Hepatic stellate cell (primary cell): ENCODE measurements around the gene HBP1.
"Not testable (repeated sequence)": the region's sequence is repeated elsewhere in the genome, so short reads cannot be mapped to it uniquely, and the experiment has no call there.

Experiments used
- DNase-seq: peaks from one replicate; pipeline ENCODE4 v3.0.0; 2011; ENCODE audit warnings: low spot score

The HBP1 gene

DNA sequence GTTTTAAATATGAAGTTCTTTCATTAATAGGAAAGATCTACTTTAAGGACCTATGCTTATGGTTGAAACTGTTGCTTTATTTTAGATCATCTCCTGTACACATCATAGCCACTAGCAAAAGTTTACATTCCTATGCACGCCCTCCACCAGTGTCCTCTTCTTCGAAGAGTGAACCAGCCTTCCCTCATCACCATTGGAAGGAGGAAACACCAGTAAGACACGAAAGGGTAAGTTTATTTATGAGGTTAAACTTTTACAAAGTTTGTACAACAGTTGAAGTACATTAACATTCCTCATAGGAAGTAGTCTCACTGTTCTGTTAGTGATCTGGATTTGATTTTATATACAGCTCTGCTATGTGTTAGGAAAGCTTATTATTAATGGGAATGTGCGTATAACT, 16.9 kb downstream of the HBP1 start:
- DNase-seq, result no peak

DNA sequence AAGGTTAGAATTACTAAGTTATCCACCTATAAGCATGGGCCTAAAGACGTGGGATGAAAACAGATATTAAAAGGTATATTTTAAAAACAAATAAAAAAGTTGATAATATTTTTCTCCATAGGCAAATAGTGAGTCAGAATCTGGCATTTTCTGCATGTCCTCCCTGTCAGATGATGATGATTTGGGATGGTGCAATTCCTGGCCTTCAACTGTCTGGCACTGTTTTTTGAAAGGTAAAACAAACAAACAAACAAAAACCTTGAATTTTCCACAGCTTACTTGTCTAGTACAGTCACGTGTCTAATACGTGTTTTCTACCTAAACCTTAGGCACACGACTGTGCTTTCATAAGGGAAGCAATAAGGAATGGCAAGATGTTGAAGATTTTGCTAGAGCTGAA, 17.4 kb downstream of the HBP1 start:
- DNase-seq, result no peak

DNA sequence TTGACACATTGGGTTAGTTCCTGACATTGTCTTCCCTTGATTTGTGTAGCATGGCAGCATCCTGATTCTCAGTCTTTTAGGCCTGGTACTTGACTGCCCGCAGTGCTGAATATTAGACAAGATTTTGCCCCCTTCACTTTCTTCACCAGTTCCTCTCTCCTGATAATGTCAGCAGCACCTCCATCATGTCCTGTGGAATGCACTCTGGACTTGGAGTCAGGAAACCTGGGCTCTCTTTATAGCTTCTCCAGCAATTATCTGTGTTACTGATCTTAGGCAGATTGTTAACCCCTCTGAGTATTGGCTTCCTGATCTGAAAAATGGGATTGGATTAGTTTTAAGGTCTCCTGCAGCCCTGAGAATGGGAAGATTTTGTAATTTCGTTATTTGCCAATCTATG, 19.0 kb downstream of the HBP1 start:
- DNase-seq, result no peak

DNA sequence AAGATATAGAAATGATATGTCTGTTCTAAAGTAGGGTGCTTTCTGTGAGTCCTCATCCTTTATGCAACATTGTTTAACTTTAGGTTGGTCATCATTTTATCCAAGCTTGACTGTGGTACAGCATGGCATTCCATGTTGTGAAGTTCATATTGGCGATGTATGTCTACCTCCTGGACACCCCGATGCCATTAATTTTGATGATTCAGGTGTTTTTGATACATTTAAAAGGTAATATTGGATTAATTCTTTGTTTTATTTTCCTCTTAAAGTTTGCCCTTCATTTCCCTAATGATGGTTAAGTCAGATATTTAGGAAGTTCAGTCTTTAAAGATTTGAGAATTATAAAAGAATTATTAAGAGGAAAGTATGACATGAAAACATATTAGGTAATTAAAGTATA, 21.3 kb downstream of the HBP1 start:
- DNase-seq, result no peak

DNA sequence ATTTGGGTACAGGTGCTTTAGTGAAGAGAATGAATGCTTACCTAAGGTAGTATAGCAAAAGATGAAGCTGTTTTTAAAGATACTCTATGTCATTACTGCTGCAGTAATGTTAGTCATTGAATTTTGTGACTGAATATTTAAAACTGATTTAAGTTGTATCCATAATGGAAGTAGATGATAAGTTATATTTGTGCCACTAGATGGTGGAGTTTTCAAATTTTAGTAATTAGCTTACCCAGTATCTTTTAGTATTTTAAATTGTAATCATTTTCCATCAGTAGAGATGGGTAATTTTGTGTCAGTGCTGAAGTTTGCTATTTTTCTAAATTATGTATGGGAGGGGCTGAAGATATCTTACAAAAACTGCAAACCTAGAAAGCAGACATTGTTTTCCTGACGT, 25.2 kb downstream of the HBP1 start:
- no peak for DNase-seq

DNA sequence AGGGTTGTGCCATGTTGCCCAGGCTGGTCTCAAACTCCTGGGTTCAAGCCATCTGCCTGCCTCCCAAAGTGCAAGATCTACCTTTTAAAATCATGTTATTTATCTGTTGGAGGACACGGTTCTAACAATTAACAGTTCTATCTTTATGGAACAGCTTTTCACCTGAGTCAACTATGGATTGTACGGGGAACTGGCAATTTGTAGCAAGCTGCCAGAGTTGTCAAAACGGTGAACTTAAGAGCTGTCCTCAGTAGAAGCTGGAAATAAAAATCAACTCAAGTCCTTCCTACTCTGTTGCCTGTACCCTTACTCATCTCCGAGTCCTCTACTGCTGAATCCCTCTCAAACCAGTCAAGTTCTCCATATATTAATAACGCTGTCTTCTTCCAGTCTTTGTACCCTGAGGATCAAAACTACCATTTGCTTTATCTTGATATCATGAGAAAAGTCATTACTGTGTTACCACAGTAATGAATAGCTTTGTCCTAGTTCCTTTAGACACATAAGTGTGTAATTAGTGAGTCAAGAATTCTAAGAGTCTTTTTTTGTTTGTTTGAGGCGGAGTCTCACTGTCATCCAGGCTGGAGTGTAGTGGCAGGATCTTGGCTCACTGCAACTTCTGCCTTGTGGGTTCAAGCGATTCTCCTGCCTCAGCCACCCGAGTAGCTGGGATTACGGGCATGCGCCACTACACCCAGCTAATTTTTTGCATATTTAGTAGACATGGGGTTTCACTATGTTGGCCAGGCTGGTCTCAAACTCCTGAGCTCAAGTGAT, 28.2 kb downstream of the HBP1 start:
- no peak for DNase-seq

DNA sequence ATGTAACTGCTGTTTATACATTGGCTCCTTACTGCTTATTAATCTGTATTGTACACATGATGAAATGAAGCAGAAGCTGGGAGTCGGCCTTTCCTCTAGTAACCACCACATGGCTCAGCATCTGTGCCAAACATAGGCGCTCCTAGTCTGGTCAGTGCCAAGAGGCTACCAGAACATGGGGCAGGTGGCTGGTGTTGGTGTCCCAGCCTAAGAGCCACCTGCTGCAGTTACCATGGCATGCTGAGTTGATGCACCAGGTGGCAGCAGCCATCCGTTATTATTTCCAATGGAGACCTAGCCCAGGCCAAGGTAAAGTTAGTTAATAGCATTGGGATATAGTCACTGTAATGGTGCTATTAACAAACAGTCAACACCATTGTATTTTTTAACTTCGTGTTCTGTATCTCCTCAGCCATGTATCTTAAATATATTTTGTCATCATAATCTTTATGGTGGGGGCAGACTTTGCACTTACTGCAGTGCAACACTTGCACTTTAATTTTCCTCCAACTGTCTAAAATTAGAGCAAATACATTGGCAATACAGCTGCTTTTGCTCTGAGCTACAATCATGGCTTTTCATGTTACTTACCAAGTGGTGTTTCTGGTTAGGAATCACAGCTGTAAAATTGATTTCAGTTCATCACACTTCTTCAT, 33.1 kb downstream of the HBP1 start:
- peak; percentile 36 for DNase-seq

DNA sequence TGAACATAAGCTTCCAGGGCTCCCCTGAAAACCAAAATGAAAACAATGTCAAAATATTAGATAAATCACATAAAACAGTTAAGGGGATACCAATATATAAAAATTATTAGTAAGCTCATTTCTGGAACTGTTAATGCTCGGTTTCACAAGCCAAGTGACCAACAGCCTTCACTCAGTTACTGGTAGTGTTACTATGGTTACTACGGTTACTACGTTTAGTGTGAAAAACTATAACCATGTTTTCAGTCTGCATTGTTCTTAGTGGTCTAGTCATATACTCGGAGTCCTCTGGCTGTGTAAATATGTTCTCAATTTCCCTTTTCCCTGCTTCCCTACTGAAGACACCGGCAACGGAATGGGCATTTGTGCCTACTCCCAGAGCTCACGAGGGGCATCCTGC, 34.8 kb downstream of the HBP1 start:
- DNase-seq, result no peak

DNA sequence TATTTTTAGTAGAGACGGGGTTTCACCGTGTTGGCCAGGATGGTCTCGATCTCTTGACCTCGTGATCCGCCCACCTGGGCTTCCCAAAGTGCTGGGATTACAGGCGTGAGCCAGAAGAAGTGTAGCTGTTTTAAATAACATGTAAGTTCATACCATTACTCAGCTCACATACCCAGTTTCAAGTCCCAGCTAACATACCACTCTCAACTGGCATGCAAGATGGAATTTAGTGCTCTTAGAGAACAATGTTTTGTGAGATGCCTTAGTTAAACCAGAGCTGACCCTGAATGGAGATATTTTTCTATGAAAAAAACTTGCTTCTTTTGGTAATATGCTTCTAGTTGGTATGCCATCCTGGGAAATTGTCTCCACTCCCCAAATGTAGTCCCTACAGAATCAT, 37.3 kb downstream of the HBP1 start:
- DNase-seq, result no peak

DNA sequence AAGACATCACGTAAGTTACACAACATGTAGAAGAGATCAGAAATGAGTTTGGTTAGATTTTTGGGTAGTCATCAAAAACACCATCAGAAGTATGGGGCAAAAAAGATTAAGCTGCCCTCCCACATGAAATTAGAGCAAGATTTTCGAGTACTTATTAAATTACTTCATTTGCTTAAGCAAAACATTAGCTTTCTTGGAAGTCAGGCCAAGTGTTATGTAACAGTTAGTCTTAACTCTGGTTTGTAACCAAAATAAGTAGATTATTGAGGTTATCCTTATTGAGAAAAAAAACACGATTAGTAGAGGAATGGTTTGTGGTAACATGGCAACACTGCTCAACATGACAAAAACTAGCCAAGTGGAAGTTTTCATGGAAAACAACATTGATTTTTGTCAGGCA, 37.9 kb downstream of the HBP1 start:
- no peak for DNase-seq

DNA sequence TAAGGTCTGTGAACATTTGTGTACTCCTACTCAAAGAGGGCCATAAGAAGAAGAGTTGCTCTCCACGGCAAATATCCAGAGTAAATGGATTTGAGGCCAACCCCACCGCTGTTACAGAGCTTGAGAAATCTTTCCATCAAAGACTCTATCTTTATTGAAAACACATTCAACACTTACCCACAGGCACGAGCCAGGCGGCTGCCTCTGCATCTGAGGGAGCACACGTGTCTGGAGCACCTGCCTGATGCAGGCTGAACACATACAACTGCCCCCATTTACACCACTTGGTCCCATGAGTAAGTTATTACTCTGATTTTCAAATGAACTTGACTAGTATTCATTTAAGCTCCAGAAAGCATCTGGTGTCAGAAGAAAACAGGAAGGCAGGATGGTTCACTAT, 38.7 kb downstream of the HBP1 start:
- DNase-seq, result no peak

DNA sequence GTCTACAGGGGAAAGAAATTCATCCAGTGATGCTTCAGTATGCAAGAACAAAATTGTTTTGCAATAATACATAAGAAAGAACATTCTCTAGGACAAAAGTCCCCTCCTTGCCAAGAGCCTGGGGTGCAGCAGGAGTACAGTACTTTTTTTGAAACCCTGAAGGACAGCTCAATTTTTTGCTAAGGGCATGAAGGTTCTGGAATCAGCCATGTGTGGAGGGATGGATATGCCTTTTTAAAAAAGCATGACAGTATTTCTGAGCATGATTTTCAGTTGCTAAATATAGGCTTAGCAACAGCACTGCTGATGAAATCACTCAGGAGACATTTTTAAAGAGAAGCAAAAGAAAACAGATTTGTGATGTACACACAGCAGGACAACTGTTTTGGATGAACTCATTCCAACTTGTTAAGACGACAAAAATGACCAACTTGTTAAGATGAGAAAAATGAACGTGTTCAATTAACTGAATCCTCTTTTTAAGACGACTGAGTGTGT, 39.3 kb downstream of the HBP1 start:
- DNase-seq, result peak; percentile 26

DNA sequence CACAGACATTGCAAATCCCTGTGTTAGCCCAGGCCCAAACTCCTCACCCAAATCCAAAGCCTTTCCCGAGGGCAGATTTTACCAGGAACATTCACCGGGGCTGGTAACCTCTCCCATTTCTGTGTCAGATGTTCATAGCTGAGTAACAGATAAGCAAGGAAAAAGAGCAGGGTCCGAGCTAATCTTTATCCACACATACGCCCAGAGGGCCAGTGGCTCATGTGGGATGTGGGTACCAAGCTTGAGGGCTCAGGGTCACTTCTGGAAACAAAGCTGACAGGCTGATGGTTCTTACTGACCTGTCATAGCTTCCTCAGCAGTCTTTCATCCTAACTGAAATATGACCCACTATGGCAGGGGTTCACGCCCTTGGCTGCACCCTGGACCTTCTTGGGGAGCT, 39.8 kb downstream of the HBP1 start:
- DNase-seq, result no peak

DNA sequence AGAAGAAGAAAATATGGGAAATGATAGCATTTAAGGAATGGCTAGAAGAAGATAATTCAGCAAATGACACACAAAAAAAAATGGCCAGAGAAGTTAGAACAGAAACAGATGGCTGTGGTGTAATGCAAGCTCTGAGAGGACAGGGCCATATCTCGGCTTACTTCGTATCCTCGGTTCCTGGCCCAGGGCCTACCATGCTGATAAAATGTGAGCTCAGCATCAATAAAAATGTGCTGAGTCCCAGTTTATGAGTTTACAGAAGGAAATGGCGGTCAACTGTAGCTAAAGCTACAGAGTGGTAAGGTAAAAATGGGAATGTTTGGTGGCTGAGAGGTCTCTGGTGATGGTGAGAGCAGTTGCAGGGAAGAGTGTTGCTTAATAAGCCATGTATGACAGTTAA, 40.8 kb downstream of the HBP1 start:
- no peak for DNase-seq

DNA sequence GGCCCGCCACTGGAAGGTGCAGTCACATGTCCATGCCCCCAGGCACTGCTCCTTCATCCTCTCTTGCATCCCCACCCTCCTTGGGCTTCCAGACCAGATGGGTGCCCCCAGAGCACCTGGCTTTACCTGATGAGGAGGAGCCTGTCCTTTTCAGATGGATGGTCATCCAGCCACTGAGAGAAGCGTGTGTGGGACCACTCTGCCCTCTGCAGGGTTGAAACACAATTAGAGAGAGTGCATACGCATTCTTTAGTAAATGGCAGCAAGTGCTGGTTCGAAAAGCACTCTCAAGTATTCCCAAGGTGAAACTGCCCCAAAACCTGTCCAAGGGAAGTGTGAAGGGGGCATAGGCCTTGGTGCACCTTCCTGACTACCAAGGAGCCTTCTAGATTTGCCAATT, 41.6 kb downstream of the HBP1 start:
- no peak for DNase-seq

DNA sequence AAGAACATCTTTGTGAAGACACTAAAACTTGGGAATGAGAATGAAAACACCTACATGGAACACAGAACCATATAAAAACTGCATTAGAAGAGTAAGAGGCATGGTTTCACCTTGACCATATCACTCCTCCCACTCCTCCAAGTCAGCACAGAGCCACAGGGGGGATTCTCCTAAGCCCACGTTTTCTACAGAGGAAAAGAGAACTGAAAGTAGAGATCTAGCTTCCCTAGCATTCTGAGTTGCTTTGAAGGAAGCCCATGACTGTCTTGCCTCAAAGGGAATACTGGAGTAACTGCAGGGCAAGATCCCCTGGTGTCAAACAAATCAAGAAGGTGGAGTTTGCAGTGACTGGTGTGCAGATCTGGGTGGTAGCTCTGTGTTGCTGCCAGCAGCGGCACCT, 43.9 kb downstream of the HBP1 start:
- DNase-seq, result no peak

DNA sequence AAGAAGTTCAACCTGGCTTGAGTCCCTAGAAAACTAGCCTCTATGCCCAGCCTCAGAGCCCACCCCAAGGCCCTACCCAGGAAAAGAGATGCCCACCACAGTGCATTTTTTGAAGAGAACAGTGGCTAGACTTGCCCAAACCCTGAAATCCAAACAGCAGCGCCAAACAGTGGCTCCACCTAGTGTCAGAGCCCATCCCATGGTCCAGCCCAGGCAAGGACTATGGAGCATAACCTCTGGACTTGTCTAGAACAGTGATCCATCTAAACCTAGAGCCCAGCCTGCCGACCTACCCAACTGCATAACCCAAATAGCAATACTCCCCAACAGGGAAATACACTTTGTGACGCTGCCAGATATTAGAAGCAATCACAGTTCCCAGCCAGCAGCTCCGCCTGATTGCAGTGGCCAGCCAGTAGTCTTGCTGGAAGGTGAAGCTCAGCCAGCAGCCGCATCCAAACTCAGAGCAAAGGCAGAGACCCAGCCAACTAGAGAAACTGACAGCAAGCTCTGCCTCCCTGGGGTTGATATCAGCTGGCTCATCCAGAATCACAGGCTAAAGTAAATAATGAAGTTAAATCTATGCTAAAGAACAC, 44.5 kb downstream of the HBP1 start:
- DNase-seq, result no peak

DNA sequence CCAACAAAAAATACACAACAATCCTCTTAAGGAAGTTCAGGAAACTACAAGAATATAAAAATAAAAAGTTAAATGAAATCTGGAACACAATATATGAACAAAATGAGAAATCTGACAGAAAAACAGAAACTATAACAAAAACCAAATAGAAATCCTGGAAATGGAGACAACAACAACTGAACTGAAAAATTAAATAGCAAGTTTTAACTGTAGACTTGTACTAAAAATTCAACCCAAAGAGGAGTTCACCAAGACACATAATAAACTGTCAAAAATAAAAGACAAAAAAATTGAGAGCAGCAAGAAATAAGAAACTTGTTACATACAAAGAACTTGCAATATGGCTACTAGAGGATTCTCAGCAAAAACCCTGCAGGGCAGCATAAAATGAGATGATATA, 45.1 kb downstream of the HBP1 start:
- DNase-seq, result no peak

DNA sequence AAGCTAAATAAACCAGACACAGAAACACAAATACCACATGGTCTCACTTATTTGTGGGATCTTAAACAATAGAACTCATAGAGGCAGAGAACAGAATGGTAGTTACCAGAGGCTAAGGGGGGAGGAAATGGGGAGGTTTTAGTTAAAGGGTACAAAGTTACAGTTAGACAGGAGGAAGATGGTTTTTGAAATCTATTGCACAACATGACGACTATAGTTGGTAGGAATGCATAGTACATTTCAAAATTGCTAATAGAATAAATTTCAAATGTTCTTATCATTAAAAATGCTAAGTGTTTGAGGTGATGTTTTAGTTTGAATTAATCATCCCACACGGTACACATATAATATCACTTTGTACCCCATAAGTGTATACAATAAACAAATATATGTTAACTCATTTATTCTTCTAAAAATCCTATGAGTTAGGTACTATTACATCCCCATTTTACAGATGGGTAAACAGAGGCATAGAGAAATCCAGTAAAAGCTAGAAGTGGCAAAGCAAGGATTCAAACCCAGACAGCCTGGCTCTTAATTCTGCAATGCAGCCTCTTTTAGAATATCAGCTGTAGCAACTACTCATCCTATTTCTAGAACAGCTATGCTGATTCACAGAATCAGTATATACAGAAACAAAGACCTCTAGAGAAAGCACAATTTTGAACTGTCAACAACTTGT, 50.9 kb downstream of the HBP1 start:
- no peak for DNase-seq

DNA sequence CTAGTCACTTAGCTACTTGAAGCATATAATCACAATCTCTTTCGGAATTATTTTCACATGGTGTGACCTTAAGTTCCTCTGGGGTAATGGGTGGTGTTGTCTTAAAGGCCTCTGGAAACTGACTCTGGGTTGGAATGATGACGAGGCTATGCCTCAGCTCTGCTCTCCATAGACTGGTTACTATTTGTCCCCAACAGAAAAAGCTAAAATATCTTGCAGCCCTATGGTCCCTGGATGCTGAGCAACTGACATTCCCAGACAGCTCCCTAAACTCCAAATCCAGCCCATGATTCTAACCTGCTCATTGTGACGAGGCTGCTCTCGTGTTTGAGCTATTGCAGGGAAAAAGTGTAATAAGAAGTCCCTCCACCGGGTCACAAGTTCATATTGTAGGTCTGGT, 51.6 kb downstream of the HBP1 start:
- DNase-seq, result no peak

DNA sequence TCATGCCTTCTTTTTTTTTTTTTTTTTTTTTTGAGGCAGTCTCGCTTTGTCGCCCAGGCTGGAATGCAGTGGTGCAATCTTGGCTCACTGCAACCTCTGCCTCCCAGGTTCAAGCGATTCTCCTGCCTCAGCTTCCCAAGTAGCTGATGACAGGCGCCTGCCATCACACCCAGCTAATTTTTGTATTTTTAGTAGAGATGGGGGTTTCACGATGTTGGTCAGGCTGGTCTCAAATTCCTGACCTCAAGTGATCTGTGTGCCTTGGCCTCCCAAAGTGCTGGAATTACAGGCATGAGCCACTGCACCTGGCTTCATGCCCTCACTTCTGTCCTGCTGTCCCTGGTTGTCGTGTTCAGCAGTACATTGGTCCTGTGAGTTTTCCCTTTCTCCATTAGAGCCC, 52.0 kb downstream of the HBP1 start:
- not testable (repeated sequence) for DNase-seq

DNA sequence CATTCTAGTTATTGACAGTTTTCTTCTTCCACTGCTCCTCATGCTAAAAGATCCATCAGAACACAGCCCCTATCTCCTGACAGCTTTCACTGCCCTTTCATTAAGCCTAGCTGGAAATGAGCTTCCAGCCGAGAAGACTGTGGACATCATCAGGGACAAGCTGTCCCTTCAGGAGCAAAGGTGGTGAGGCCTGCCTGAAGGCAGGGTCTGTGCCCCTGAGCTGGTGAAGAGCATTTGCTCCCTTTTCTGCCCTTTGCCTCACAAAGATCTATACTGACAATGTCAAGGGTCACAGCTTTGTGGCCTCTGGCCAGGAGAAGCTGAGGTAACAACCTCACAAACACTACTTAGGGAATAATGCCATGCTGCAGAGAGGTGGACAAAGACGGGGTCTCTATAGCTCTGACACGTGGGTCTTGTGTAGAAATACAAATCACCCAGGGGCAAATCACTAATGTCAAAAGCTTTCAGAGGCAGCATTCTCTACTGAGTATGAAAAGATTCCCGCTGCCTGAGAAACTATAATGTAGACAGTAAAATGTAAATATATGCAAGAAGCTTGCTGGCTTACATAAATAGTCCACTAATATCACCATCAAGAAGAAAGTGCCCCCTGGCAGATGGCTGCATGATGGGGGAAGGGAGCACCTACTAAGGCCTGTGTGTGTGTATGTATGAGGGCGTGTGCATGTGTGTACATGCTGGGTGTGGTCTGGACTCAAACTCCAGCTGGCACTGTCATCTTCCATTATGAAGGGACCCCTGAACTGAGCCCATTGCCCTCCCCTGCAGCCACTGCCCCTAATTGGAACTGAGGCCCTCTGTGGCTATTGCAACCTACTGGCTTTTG, 55.8 kb downstream of the HBP1 start:
- DNase-seq, result no peak
